Erythroblast (primary cell): ENCODE measurements around the gene PSAPL1.

Experiments
- GATA1 ChIP-seq: IDR thresholded peaks from 2 replicates; pipeline ENCODE4 v1.6.1; 2011; ENCODE audit warnings: low read depth, mild to moderate bottlenecking, control low read depth, low read length, moderate library complexity
- POLR2A ChIP-seq: IDR thresholded peaks from 2 replicates; pipeline ENCODE4 v1.6.1; 2011; ENCODE audit warnings: mild to moderate bottlenecking, low read length

DNA sequence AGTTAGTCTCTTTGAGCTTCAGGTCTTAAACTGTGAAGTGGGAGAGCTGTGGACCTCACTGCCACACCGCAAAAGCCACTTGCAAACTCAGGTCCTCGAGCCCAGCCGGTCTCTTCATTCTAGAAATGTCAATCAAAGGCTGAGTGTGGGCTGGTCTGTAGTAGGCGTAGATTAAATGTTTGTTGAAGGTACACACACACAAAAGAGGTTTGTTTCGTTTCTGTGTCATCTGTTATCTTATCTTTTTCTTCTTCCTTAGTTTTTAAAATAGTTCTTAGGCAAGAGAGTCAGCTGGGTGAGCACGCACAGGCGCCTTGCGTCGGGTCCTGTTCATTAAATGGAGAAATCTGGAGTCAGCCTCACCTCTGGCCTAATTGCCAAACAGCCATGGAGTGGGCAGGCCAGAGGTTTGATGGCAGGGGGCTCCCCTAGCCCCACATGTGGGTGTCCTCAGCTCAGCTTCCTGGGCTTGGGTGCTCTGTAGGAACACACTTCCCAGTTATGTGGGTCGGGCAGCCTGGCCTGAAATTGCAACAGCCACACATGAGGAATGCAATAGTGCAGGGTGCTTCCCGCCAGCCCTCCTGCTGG is 836 bp upstream of the PSAPL1 start:
- TF ChIP-seq POLR2A = no peak
- no peak for TF ChIP-seq GATA1
